WERI-Rb-1 (cell line): ENCODE data around the gene ENKD1.

ENCODE experiments used
- DNase-seq: peaks from one replicate; pipeline ENCODE4 v3.0.0-alpha.2; 2020
- H3K27ac ChIP-seq: fragments of 250-450 bp; sonication (Bioruptor Pico); 2 replicates; pipeline ENCODE4 v1.5.1; 2020; ENCODE audit warnings: mild to moderate bottlenecking, moderate library complexity
- H3K27me3 ChIP-seq: fragments of 250-450 bp; sonication (Bioruptor Pico); 2 replicates; pipeline ENCODE4 v1.5.1; 2021; ENCODE audit warnings: mild to moderate bottlenecking, low read depth, moderate library complexity; ENCODE audit not compliant: insufficient read depth, severe bottlenecking
- H3K36me3 ChIP-seq: fragments of 250-450 bp; sonication (Bioruptor Pico); 2 replicates; pipeline ENCODE4 v1.5.1; 2020; ENCODE audit warnings: mild to moderate bottlenecking, moderate library complexity
- H3K4me3 ChIP-seq: 2 replicates; pipeline ENCODE4 v1.5.1; 2011; ENCODE audit warnings: low read depth, mild to moderate bottlenecking, control low read depth, low read length
- H3K9me3 ChIP-seq: fragments of 250-450 bp; sonication (Bioruptor Pico); 2 replicates; pipeline ENCODE4 v1.5.1; 2021; ENCODE audit warnings: mild to moderate bottlenecking, moderate library complexity; ENCODE audit not compliant: severe bottlenecking
- TF ChIP-seq, protein P1 (sequence below): IDR thresholded peaks from 2 replicates; pipeline ENCODE4 v1.5.1; 2011; ENCODE audit warnings: low read depth, mild to moderate bottlenecking, control low read depth, inconsistent platforms, low read length

ENKD1 gene

DNA sequence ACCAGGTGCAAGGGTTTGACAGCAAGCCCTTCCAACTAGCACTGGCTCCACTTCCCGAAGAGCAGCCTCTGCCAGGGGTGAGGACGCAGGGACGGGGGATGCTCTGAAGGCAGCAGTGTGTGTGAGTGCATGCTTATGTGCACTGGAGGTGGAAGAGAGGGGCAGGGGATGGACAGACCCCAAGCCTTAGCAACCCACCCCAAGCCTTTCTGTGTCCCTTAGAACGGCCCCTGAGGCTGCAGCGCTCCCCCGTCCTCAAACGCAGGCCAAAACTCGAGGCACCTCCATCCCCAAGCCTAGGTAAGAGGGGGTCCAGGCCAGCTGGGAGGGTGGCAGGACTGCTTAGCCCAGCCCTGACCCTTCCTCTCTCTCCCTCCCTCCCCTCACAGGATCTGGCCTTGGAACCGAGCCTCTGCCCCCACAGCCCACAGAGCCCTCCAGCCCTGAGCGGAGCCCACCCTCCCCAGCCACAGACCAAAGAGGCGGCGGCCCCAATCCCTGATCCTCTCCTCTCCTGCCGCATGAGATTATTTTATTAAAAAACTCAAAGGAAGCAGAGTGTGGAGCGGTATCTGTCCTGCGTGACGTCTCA, 9.4 kb downstream of the ENKD1 start:
- no peak overlapping the region for H3K27ac ChIP-seq
- peaks cover 58% of the 10 kb centered on the region for H3K36me3 ChIP-seq
- H3K4me3 ChIP-seq, result no peak overlapping the region
- no peaks in the 10 kb centered on the region for H3K27me3 ChIP-seq
- TF ChIP-seq, protein P1, sequence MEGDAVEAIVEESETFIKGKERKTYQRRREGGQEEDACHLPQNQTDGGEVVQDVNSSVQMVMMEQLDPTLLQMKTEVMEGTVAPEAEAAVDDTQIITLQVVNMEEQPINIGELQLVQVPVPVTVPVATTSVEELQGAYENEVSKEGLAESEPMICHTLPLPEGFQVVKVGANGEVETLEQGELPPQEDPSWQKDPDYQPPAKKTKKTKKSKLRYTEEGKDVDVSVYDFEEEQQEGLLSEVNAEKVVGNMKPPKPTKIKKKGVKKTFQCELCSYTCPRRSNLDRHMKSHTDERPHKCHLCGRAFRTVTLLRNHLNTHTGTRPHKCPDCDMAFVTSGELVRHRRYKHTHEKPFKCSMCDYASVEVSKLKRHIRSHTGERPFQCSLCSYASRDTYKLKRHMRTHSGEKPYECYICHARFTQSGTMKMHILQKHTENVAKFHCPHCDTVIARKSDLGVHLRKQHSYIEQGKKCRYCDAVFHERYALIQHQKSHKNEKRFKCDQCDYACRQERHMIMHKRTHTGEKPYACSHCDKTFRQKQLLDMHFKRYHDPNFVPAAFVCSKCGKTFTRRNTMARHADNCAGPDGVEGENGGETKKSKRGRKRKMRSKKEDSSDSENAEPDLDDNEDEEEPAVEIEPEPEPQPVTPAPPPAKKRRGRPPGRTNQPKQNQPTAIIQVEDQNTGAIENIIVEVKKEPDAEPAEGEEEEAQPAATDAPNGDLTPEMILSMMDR, result no peak
- no peak for DNase-seq
- no peaks in the 10 kb centered on the region for H3K9me3 ChIP-seq

DNA sequence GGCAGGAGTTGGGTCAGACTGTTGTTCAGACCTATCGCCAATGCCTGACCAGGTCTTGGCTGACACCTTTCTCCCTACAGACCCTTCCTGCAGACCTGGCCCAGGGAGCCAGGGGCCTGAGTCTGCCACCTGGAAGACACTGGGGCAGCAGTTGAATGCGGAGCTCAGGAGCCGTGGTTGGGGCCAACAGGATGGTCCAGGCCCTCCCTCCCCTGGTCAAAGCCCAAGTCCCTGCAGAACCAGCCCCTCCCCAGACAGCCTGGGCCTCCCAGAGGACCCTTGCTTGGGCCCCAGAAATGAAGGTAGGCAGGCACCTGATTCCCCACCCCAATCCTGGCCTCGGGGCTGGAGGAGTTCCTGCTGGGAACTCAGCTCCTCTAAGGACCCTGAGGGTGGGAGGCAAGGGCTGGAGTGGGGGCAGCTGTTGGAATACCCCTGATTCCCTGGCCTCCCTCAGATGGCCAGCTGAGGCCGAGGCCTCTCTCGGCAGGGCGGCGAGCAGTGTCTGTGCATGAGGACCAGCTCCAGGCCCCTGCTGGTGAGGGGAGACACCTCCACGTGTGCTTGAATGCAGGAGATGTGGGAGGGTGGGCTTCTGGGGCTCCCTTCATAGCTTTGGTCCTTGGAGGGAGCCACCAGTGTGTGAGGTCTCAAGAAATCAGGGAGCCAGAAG, 10.1 kb downstream of the ENKD1 start:
- TF ChIP-seq, protein P1, result no peak
- Histone ChIP-seq H3K9me3 (no peaks in the 10 kb centered on the region), H3K36me3 (peaks cover 63% of the 10 kb centered on the region), H3K27ac (no peak overlapping the region), H3K27me3 (no peaks in the 10 kb centered on the region), H3K4me3 (no peak overlapping the region)
- no peak for DNase-seq

DNA sequence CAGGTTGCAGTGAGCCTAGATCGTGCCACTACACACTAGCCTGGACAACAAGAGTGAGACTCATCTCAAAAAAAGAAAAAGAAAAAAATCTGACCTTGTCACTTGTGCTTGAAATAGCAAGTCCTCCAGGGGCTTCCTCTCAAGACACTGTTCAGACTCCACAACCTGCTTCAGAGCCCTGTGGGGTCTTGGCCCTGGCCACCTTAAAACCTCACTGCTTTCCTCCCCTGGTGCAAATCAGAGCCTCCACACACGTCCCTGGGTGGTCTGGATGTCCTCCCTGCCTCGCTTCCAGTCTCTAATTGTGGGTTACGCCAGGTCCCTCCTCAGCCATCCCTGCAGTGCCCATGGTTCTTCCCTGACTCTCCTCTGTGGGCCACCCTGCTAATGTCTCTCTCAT, 11.2 kb downstream of the ENKD1 start:
- no peaks in the 10 kb centered on the region for H3K27me3 ChIP-seq
- no peak overlapping the region for H3K4me3 ChIP-seq
- no peaks in the 10 kb centered on the region for H3K9me3 ChIP-seq
- H3K27ac ChIP-seq, result no peak overlapping the region
- TF ChIP-seq, protein P1, result no peak
- DNase-seq, result no peak
- H3K36me3 ChIP-seq, result peaks cover 63% of the 10 kb centered on the region

DNA sequence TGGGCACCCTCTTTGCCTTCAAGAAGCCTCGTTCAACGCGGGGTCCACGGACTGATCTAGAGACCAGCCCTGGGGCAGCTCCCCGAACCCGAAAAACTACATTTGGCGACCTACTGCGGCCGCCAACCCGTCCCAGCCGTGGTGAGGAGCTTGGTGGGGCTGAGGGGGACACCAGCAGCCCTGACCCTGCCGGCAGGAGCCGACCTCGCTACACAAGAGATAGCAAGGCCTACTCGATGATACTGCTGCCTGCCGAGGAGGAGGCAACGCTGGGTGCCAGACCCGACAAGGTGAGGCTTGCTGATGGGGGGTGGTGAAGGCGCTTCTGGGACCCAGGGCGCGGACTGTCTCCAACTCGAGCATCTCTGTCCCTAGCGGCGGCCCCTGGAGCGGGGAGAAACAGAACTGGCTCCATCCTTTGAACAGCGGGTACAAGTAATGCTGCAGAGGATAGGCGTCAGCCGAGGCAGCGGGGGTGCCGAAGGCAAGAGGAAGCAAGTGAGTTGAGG, 12.1 kb downstream of the ENKD1 start:
- Histone ChIP-seq H3K27ac (peak overlapping the region; percentile 89; the same call in 1 of the 2 replicates), H3K27me3 (no peaks in the 10 kb centered on the region), H3K9me3 (no peaks in the 10 kb centered on the region), H3K36me3 (peaks cover 63% of the 10 kb centered on the region), H3K4me3 (no peak overlapping the region)
- TF ChIP-seq, protein P1, result no peak
- no peak for DNase-seq

DNA sequence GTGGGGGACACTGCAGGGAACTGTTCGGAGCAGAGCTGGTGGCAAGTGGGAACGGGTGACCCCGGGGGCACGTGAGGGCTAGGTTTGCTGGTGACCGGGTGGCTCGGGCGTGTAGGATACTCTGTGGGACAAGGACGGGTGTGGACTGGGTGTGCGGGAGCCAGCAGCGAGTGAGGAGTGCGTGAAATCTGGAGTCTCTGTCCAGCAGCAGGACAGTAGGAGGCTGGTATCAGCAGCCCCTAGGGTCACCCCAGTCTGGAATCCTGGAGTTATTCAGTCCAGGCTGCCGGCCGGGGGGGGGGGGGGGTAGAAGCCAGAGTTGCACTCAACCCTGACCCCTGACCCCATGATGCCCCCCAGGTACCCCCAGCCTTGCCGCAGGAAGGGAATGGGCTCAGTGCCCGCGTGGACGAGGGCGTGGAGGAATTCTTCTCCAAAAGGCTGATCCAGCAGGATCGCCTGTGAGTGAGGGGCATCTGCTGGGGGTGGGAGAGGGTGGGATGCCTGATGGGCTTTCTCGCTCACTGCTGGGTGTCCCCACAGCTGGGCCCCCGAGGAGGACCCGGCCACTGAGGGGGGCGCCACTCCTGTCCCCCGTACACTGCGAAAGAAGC, 12.7 kb downstream of the ENKD1 start:
- H3K9me3 ChIP-seq, result no peaks in the 10 kb centered on the region
- TF ChIP-seq, protein P1, result no peak
- H3K4me3 ChIP-seq, result peak overlapping the region; percentile 85
- H3K27ac ChIP-seq, result peak overlapping the region; percentile 89
- no peak for DNase-seq
- peaks cover 61% of the 10 kb centered on the region for H3K36me3 ChIP-seq
- H3K27me3 ChIP-seq, result no peaks in the 10 kb centered on the region
